ENCODE results near the gene GNPTAB.

GRCh38 chr12:101789171-101789570 lies 41.6 kb downstream of the GNPTAB start:
- TF ChIP-seq POLR2A (IDR thresholded peaks at IDR 0.05), result no peak
- TF ChIP-seq CTCF (IDR thresholded peaks at IDR 0.05), result no peak
